ENCODE results near the gene EPHA4. TPM values are rescaled to one million over a fixed set of nuclear protein-coding genes. Genes with fewer than 3 reads are reported as not detected.

EPHA4 gene
- total and polyA plus RNA-seq, 4 donors, result 0.43 to 2.3 (median 1.1) TPM

- H3K27me3 ChIP-seq (ENCODE audit: control insufficient read depth in 4 of 4, insufficient read depth in 4 of 4, low read length in 3 of 4), result no peaks in the 10 kb centered on the region
- H3K9ac ChIP-seq (ENCODE audit: low read depth in 1 of 2, low read length in 2 of 2), result no peak overlapping the region
- H3K4me1 ChIP-seq (ENCODE audit: control insufficient read depth in 4 of 4, insufficient read depth in 4 of 4, low read length in 3 of 4), result no peaks in the 10 kb centered on the region
- no peak for TF ChIP-seq RXRA (IDR thresholded peaks at IDR 0.05)
- WGBS, result 56% methylated on average over 8 of the region's 8 CpGs
- no peak overlapping the region for H3K4me3 ChIP-seq (ENCODE audit: low read depth in 1 of 3, low read length in 3 of 3)
- H3K36me3 ChIP-seq (ENCODE audit: control insufficient read depth in 4 of 4, insufficient read depth in 3 of 4, low read depth in 1 of 4, low read length in 3 of 4), result no peaks in the 10 kb centered on the region
- H3K9me3 ChIP-seq (ENCODE audit: control insufficient read depth in 4 of 4, low read length in 3 of 4), result no peaks in the 10 kb centered on the region
- DNase-seq (ENCODE audit: low spot score), result no peak
- H3K27ac ChIP-seq (ENCODE audit: low read depth in 1 of 2, low read length in 2 of 2), result no peak overlapping the region
Observed at GRCh38 chr2:221529177-221529942, 42.7 kb downstream of the EPHA4 start.

GRCh38 chr2:221527776-221528309 is 44.3 kb downstream of the EPHA4 start:
- H3K4me1 ChIP-seq (ENCODE audit: control insufficient read depth in 4 of 4, insufficient read depth in 4 of 4, low read length in 3 of 4), result no peaks in the 10 kb centered on the region
- no peak overlapping the region for H3K4me3 ChIP-seq (ENCODE audit: low read depth in 1 of 3, low read length in 3 of 3)
- H3K9ac ChIP-seq (ENCODE audit: low read depth in 1 of 2, low read length in 2 of 2), result no peak overlapping the region
- H3K27ac ChIP-seq (ENCODE audit: low read depth in 1 of 2, low read length in 2 of 2), result no peak overlapping the region
- no peaks in the 10 kb centered on the region for H3K36me3 ChIP-seq (ENCODE audit: control insufficient read depth in 4 of 4, insufficient read depth in 3 of 4, low read depth in 1 of 4, low read length in 3 of 4)
- no peaks in the 10 kb centered on the region for H3K27me3 ChIP-seq (ENCODE audit: control insufficient read depth in 4 of 4, insufficient read depth in 4 of 4, low read length in 3 of 4)
- TF ChIP-seq GABPA (IDR thresholded peaks at IDR 0.05 in 1 of 2, conservative IDR thresholded peaks at IDR 0.05 in 1 of 2) (no peak), NR2F2 (IDR thresholded peaks at IDR 0.05) (no peak), RAD21 (IDR thresholded peaks at IDR 0.05) (no peak), YY1 (IDR thresholded peaks at IDR 0.05) (no peak), REST (IDR thresholded peaks at IDR 0.05) (no peak), TAF1 (conservative IDR thresholded peaks at IDR 0.05) (no peak), CTCF (IDR thresholded peaks at IDR 0.05; ENCODE audit: low read depth, low read length, missing input control) (no peak), FOXA2 (IDR thresholded peaks at IDR 0.05) (no peak), RXRA (IDR thresholded peaks at IDR 0.05) (no peak), FOXA1 (IDR thresholded peaks at IDR 0.05) (no peak), JUND (IDR thresholded peaks at IDR 0.05) (no peak), HNF4A (conservative IDR thresholded peaks at IDR 0.05) (no peak), HNF4G (IDR thresholded peaks at IDR 0.05) (no peak), ATF3 (IDR thresholded peaks at IDR 0.05) (no peak), SP1 (IDR thresholded peaks at IDR 0.05) (no peak), MAX (IDR thresholded peaks at IDR 0.05) (no peak), ZBTB33 (IDR thresholded peaks at IDR 0.05) (no peak)
- no peaks in the 10 kb centered on the region for H3K9me3 ChIP-seq (ENCODE audit: control insufficient read depth in 4 of 4, low read length in 3 of 4)
- 39% methylated on average over 6 of the region's 6 CpGs for WGBS
- no peak for DNase-seq (ENCODE audit: low spot score)

All from liver (tissue), 9 donors.